K562 (cell line): ENCODE results near the gene PPP1R14B. TPM values are rescaled to one million over a fixed set of nuclear protein-coding genes. Genes with fewer than 3 reads are reported as not detected.

Experiments used
- BHLHE40 ChIP-seq: IDR thresholded peaks from 2 replicates; pipeline ENCODE4 v1.6.1; 2011; ENCODE audit warnings: low read length, improper control_type of control experiment
- ESRRA ChIP-seq: fragments of 450-650 bp; IDR thresholded peaks from 2 replicates; pipeline ENCODE4 v1.6.1; 2014; ENCODE audit warnings: low read depth, mild to moderate bottlenecking, moderate library complexity, borderline replicate concordance
- GATAD2B ChIP-seq: fragments of 450-650 bp; IDR thresholded peaks from 2 replicates; pipeline ENCODE4 v1.6.1; 2017; ENCODE audit warnings: mild to moderate bottlenecking, borderline replicate concordance
- POLR3A ChIP-seq: IDR thresholded peaks from 2 replicates; pipeline ENCODE4 v1.6.1; 2011; ENCODE audit warnings: borderline replicate concordance, mild to moderate bottlenecking, moderate library complexity; ENCODE audit not compliant: insufficient read length, insufficient read depth; ENCODE audit errors: extremely low read depth
- POLR3G ChIP-seq: IDR thresholded peaks from 2 replicates; pipeline ENCODE4 v1.6.1; 2011; ENCODE audit not compliant: insufficient read length, insufficient replicate concordance; ENCODE audit errors: extremely low read depth
- SMAD1 ChIP-seq: fragments of 150-350 bp; IDR thresholded peaks from 2 replicates; pipeline ENCODE4 v1.6.1; 2014; ENCODE audit warnings: low read length, low read depth; ENCODE audit not compliant: partially characterized antibody
- SREBF1 ChIP-seq: fragments of 150-350 bp; IDR thresholded peaks from 2 replicates; pipeline ENCODE4 v1.6.1; 2014; ENCODE audit warnings: antibody characterized with exemption, low read depth, low read length, borderline replicate concordance
- ZNF212 ChIP-seq: fragments of 450-650 bp; formaldehyde crosslinking; IDR thresholded peaks from 2 replicates; pipeline ENCODE4 v1.4.0; 2020; ENCODE audit warnings: mild to moderate bottlenecking
- ZNF232 ChIP-seq: sonication (generic); formaldehyde crosslinking; IDR thresholded peaks from 2 replicates; pipeline ENCODE4 v1.8.0; 2022; ENCODE audit warnings: mild to moderate bottlenecking, missing genetic modification reagents
- polyA plus RNA-seq, 8 experiments: library from polyadenylated mRNA; depleted of rRNA in 4 of 8; stranded (reverse) in 5 of 8; unstranded in 3 of 8; fragments of >200 nt; fragmentation: Nextera tagmentation in 2 of 8; fragmentation: Illumina TruSeq in 1 of 8; extraction: Ambion mirVana in 2 of 8; extraction: Trizol in 1 of 8; gene quantifications; 2 replicates each; pipeline versions ENCODE4 v1.2.1 to v1.2.3, GENCODE V29; 2011 to 2014; ENCODE audit warnings: inconsistent platforms in 1 of 8, missing spikeins in 1 of 8
- total RNA-seq, 7 experiments: library from RNA; depleted of rRNA in 6 of 7; stranded (reverse); fragments of >200 nt in 6 of 7; fragmentation: Illumina TruSeq in 2 of 7; extraction: Trizol in 2 of 7; gene quantifications; 2 replicates each; pipeline versions ENCODE4 v1.2.1 to v1.2.3, GENCODE V29; 2011 to 2021; ENCODE audit warnings: low replicate concordance in 1 of 7
- TF ChIP-seq, protein P1 (sequence below): sonication (generic); formaldehyde crosslinking; IDR thresholded peaks from 2 replicates; pipeline ENCODE4 v1.8.1; 2023; ENCODE audit warnings: mild to moderate bottlenecking, missing genetic modification reagents
- TF ChIP-seq, protein P2 (sequence below): fragments of 250-450 bp; sonication (Bioruptor Pico); IDR thresholded peaks from 2 replicates; pipeline ENCODE4 v1.9.0; 2021; ENCODE audit warnings: mild to moderate bottlenecking, inconsistent platforms
- TF ChIP-seq, protein P3 (sequence below): fragments of 450-650 bp; conservative IDR thresholded peaks from 2 replicates; pipeline ENCODE4 v1.6.1; 2016; ENCODE audit warnings: missing genetic modification characterization, low read depth, mild to moderate bottlenecking, control low read depth, missing compliant biosample characterization
- TF ChIP-seq, protein P4 (sequence below): sonication (generic); formaldehyde crosslinking; IDR thresholded peaks from 2 replicates; pipeline ENCODE4 v1.8.0; 2022; ENCODE audit warnings: mild to moderate bottlenecking, missing genetic modification reagents
- TF ChIP-seq, protein P5 (sequence below): fragments of 450-650 bp; IDR thresholded peaks from 2 replicates; pipeline ENCODE4 v1.6.1; 2017; ENCODE audit warnings: mild to moderate bottlenecking, moderate library complexity

Gene PPP1R14B
- total and polyA plus RNA-seq, 9 of the 15 experiments (the other 6 are each of a cell fraction or from before 2014, with no cell fraction given): 7.7 to 566 (median 212) TPM

DNA sequence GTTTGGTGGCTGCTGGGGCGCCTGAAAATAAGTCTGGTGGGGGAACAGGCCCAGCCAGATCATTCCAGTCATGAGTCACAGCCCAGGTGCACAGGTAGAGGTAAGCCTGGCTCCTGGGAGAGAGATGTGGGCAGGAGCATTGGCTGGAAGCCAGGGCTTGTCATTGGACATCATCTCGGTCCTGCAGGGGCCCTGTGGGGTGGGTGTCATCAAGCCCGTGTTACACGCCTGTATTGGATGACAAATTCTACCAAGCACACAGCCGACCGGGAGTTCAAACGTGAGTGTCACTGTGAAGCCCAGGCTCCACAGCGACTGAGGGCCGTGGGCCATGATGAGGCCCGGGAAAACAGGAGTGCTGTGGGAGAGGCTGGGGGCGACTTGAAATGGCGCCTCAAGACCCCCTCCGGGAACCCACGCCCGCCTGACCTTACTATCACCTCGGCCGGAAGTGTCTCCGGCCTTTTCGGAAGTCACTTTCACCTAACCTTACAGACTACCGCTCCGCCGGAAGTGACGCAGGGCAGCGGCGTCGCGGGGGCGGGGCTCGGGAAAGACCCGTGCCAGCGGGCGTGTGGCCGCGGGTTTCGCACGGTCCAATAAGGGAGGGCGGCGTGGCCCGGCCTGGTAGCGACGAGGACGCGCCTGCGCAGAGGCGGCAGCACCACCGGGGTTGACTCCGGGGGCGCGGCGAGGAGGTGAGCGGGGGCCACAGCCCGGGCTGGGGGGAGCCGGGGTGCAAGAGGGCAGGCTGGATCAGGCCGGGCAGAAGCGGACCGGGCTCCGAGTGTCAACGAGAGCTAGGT lies 6.1 kb downstream of the PPP1R14B start, which contains the start of gene FKBP2 (continued):
- TF ChIP-seq, protein P1, sequence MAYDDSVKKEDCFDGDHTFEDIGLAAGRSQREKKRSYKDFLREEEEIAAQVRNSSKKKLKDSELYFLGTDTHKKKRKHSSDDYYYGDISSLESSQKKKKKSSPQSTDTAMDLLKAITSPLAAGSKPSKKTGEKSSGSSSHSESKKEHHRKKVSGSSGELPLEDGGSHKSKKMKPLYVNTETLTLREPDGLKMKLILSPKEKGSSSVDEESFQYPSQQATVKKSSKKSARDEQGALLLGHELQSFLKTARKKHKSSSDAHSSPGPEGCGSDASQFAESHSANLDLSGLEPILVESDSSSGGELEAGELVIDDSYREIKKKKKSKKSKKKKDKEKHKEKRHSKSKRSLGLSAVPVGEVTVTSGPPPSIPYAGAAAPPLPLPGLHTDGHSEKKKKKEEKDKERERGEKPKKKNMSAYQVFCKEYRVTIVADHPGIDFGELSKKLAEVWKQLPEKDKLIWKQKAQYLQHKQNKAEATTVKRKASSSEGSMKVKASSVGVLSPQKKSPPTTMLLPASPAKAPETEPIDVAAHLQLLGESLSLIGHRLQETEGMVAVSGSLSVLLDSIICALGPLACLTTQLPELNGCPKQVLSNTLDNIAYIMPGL (CRISPR knock-in tag): no peak
- TF ChIP-seq BHLHE40: peak; percentile 98
- TF ChIP-seq, protein P2, sequence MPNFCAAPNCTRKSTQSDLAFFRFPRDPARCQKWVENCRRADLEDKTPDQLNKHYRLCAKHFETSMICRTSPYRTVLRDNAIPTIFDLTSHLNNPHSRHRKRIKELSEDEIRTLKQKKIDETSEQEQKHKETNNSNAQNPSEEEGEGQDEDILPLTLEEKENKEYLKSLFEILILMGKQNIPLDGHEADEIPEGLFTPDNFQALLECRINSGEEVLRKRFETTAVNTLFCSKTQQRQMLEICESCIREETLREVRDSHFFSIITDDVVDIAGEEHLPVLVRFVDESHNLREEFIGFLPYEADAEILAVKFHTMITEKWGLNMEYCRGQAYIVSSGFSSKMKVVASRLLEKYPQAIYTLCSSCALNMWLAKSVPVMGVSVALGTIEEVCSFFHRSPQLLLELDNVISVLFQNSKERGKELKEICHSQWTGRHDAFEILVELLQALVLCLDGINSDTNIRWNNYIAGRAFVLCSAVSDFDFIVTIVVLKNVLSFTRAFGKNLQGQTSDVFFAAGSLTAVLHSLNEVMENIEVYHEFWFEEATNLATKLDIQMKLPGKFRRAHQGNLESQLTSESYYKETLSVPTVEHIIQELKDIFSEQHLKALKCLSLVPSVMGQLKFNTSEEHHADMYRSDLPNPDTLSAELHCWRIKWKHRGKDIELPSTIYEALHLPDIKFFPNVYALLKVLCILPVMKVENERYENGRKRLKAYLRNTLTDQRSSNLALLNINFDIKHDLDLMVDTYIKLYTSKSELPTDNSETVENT (CRISPR knock-in tag): peak; percentile 52
- no peak for TF ChIP-seq SREBF1
- TF ChIP-seq SMAD1: peak; percentile 95
- TF ChIP-seq GATAD2B: no peak; the same call in 1 of the 2 replicates
- no peak for TF ChIP-seq ZNF212 (CRISPR knock-in tag)
- TF ChIP-seq ZNF232 (CRISPR knock-in tag): peak; percentile 29; the same call in 1 of the 2 replicates
- TF ChIP-seq POLR3G: no peak
- TF ChIP-seq POLR3A: no peak
- TF ChIP-seq, protein P3, sequence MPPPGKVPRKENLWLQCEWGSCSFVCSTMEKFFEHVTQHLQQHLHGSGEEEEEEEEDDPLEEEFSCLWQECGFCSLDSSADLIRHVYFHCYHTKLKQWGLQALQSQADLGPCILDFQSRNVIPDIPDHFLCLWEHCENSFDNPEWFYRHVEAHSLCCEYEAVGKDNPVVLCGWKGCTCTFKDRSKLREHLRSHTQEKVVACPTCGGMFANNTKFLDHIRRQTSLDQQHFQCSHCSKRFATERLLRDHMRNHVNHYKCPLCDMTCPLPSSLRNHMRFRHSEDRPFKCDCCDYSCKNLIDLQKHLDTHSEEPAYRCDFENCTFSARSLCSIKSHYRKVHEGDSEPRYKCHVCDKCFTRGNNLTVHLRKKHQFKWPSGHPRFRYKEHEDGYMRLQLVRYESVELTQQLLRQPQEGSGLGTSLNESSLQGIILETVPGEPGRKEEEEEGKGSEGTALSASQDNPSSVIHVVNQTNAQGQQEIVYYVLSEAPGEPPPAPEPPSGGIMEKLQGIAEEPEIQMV (tag): 0 out of 2 replicates have a peak, but pooled peaks have one; percentile 14
- TF ChIP-seq, protein P4, sequence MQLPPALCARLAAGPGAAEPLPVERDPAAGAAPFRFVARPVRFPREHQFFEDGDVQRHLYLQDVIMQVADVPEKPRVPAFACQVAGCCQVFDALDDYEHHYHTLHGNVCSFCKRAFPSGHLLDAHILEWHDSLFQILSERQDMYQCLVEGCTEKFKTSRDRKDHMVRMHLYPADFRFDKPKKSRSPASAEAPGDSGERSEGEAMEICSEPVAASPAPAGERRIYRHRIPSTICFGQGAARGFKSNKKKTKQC: no peak
- TF ChIP-seq ESRRA: peak; percentile 95
- TF ChIP-seq, protein P5, sequence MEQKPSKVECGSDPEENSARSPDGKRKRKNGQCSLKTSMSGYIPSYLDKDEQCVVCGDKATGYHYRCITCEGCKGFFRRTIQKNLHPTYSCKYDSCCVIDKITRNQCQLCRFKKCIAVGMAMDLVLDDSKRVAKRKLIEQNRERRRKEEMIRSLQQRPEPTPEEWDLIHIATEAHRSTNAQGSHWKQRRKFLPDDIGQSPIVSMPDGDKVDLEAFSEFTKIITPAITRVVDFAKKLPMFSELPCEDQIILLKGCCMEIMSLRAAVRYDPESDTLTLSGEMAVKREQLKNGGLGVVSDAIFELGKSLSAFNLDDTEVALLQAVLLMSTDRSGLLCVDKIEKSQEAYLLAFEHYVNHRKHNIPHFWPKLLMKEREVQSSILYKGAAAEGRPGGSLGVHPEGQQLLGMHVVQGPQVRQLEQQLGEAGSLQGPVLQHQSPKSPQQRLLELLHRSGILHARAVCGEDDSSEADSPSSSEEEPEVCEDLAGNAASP: no peak
